NT2/D1 (cell line): ENCODE measurements around the gene FBXL19.

ENCODE experiments used
- SUZ12 ChIP-seq: IDR thresholded peaks from 2 replicates; pipeline ENCODE4 v1.6.1; 2011; ENCODE audit not compliant: insufficient read length, insufficient read depth; ENCODE audit errors: extremely low read depth
- YY1 ChIP-seq: IDR thresholded peaks from 2 replicates; pipeline ENCODE4 v1.6.1; 2011; ENCODE audit not compliant: insufficient read length, insufficient read depth
- ZNF274 ChIP-seq: IDR thresholded peaks from 2 replicates; pipeline ENCODE4 v1.6.1; 2011; ENCODE audit warnings: mild to moderate bottlenecking, low read depth, low read length

DNA sequence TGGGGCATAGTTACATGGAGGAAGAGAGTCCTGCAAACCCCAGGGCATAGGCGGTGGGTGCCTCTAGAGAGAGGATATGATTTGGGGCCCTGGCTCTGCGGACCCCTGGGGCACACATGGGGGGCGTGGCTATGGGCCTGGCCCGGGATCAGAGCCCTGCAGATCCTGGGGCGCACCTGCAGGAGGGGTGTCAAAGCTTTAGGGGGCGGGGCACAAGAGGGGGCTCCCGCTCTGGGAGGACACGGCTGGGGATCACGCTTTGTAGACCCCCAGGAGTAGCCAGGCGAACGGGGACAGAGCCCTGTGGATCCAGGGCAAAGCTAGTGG, 30.0 kb upstream of the FBXL19 start:
- TF ChIP-seq YY1 (no peak), SUZ12 (no peak), ZNF274 (no peak)
